Activated CD4-positive, alpha-beta T cell treated with anti-CD3 and anti-CD28 coated beads, Interleukin-2, amount 50 U/mL, for 16 hours (primary cell): ENCODE data around the gene ABCC2.
"Not testable (repeated sequence)": the region's sequence is repeated elsewhere in the genome, so short reads cannot be mapped to it uniquely, and the experiment has no call there.

Experiments
- DNase-seq: peaks from one replicate; pipeline ENCODE4 v3.0.0-alpha.2; 2020

ABCC2 gene

DNA sequence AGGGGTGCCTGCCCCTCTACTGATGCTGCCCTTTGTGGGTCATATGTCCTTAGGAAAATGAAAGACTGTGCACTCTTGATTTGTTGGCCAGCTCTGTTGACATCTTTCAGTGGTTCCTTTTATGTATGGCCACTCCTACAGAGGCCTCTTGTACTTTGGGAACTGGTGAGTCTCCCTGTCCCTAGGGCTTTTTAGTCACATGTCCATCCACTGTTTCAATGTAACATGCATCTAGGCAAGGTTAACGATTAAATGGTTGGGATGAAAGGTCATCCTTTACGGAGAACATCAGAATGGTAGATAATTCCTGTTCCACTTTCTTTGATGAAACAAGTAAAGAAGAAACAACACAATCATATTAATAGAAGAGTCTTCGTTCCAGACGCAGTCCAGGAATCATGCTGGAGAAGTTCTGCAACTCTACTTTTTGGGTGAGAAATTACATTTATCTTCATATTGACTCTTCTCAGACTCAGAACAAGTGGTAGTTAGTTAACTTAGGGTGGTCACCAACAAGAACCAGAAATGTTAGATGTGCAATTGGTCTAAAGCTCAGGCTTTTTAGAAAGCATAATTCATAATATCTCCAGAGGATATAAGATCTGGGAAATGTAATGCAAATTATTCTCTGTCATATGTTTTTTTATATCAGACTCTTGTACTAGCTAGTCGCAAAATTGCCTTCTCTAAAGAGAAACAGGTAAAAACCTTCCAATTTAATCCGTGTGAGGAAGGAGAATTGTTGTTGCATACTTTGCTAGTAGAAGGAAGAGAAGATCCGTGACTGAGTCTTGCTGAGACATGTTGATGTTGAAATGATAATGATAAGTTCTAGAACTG, at the start of gene ABCC2:
TSS of gene ABCC2 (plus strand) at position 194 of the 840 bp plus-strand sequence. CDS start at position 399, 205 bp downstream.
- DNase-seq: no peak

GRCh38 chr10:99733366-99733765, 49.1 kb upstream of the ABCC2 start:
- DNase-seq: no peak

- DNase-seq: not testable (repeated sequence)
These were observed 48.3 kb upstream of the ABCC2 start for GRCh38 chr10:99734111-99734510.

DNA sequence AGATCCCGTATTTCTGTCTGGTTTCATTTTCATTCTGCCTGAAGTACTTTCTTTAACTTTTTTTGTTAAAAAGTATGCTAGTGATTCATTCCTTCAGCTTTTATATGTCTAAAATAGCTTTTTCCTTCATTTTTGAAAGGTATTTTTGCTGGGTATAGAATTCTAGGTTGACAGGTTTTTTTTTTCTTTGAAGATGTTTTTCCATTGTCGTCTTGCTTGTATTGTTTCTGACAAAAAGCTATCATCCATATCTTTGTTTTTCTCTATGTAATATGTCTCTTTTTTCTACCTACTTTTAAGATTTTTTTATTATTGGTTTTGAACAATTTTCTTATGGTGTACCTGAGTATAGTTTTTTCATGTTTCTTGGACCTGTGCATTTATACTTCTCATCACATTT, 42.2 kb upstream of the ABCC2 start:
- no peak for DNase-seq

DNA sequence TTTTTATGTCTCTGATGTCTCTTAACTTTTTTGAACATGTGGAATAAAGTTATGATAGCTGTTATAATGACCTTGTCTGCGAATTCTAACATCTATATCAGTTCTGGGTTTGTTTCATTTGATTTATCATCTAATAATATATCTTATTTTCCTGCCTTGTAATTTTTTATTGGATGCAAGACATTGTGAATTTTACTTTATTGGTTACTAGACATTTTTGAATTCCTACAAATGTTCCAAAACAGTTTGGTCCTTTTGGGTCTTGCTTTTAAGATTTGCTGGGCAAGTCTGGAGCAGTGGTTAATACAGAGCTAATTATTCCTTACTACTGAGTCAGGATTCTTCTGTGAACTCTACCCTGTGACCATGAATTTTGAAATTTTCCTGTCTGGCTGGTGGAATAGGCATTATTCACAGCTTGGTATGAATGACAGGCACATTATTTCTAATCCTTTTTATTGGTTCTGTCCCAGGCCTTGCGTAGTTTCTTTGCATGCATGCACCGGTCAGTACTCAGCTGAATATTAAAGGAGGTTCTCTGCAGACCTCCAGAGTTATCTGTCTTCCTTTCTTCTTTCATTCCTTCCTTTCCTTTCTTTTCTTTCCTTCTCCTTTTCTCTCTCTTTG, 41.4 kb upstream of the ABCC2 start:
- DNase-seq: no peak

GRCh38 chr10:99742254-99742653, 40.2 kb upstream of the ABCC2 start:
- no peak for DNase-seq

DNA sequence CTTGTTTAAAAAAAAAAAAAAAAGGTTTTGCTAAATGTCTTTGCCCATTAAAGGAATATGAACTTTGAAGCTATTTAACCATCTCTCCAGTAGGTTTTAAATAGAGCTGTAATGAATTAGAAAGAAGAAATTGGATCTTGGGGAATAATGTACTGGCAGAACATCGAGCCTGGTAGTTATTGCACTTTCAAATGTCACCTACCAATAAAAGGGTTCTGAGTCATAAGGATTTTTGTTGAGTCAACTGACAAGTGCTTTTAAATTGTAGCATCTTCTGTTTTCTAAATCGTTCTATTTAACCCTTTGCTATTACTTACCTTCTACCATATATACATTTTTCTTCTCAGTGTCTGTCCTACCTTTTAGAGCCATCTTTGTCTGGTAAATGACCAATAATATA, 39.7 kb upstream of the ABCC2 start:
- DNase-seq: no peak

DNA sequence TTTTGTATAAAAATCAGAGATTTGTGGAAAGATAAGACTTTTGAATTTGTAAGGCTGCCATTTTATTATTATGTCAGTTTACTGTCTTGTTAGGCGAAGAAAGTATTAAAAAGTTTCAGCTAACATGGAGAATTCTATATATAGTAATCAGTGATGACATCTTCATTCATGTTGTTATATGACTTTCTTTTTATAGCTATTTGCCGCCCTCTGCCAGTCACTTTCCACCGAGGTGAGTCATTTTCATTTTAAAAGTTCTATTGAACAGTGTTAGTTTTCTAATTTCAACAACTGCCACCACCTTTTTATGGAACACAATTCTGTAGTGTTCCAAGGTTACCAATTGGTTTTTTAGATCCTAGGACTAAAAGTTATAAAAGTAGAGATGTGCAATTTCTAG, 38.6 kb upstream of the ABCC2 start:
- no peak for DNase-seq

- not testable (repeated sequence) for DNase-seq
These were observed 36.3 kb upstream of the ABCC2 start for GRCh38 chr10:99746166-99746565.

DNA sequence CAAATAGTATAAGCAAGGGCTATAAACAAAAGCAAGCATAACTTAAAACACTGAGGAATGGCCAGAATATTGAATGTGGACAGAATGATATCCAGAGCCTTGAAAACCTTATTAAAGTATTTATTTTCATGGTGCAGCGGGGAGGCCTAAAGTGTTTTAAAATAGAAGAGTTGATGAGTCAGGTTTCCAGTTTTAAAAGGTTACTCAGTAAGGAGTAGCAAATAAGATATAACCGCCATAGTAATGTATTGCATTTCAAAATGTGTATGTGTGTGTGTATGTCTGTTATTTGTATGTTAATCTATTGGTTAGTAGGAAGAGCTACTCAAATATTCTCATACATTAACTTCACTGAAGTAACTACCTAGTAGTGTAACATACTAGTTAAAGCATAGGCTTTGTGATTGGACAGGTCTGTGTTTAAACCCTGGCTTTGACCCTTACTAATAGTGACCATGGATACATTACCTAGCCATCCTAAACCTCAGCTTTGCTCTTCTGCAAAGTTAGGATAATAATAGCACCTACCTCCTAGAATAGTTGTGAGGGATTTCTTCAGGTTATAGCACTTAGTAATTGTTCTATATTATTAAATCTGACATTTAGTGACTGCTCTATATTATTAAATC, 33.5 kb upstream of the ABCC2 start:
- no peak for DNase-seq

DNA sequence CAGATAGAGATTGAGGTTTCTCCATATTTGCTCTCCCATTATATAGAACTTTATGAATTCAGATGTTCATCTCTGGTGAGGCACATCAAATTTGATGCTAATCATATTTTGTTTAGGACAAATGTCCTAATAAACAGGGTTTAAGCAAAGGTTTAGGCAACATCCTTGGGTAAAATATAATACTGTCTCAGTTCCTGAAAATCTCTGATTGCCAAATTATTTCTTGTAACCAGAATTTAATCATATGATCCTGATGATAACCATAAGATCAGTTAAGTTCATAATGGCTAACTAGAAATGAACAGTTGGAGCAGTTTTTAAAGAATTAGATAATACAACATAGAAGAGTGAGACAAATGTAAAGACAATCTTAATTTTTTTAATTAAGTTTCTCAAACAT, 31.8 kb upstream of the ABCC2 start:
- no peak for DNase-seq

DNA sequence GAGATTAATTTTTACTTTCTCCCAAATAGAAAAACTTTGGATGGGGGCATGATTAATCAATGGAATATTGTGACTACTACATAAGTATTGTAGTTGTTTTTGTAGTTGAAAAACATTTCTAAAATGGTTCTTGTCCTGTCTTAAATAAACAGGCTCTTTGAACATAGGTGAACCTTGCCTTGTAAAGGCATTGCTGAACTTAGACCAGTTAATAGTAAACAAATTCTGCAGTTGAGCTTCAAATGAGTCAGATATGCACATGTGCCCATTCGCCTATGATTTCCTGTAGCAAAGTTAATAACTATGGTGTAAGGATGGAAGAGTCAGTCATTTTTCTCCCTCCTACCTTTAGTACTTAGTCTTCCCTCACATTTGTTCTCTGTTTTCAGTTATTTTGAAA, 27.8 kb upstream of the ABCC2 start:
- DNase-seq: no peak

- no peak for DNase-seq
These were observed 26.3 kb upstream of the ABCC2 start for GRCh38 chr10:99756159-99756558.

DNA sequence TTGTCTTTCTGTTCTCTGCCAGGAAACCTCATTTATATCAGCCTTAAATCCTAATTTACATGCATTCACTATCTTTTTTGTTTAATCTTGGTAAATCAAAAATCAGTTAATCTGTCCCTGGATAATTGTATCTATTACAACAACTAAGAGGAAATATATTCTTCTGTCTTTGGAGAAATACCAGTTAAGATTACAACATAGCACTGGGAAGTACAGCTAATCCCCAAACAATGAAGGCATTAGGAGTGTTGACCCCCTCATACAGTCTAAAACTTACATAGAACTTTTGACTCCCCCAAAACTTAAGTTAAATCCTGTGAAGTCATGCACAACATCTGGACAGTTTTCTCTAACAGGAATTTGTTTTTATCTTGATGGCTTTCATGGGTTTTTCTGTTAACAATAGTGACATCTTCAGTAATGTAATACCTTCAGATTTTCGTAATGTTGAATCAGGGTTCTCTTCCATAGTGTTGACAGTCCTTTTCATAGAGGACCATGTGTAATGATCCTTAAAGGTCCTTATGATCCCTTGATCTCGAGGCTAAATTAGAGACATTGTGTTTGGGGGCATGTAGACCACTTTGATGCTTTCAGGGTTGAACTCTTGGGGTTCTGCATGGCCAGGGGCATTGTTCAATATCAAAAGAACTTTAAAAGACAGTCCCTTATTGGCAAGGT, 24.1 kb upstream of the ABCC2 start:
- no peak for DNase-seq

GRCh38 chr10:99760321-99760720, 22.1 kb upstream of the ABCC2 start:
- no peak for DNase-seq

DNA sequence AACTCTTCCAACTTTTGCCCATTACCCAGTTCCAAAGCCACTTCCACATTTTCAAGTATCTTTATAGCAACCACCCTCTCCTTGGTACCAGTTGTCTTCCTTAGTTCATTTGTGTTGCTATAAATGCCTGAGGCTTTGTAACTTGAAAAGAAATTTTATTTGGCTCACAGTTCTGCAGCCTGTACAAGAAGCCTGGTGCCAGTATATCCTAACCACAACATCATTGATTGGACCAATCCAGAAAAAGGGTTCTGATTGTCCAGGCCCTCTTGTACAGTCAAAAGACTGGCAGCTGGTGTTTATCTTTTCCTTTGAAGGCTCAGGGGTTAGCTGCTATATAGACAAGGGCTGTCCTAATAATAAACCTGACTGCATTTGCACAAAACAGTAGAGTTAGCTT, 21.1 kb upstream of the ABCC2 start:
- DNase-seq: no peak

- no peak for DNase-seq
These were observed 16.7 kb upstream of the ABCC2 start for GRCh38 chr10:99765672-99766301.

DNA sequence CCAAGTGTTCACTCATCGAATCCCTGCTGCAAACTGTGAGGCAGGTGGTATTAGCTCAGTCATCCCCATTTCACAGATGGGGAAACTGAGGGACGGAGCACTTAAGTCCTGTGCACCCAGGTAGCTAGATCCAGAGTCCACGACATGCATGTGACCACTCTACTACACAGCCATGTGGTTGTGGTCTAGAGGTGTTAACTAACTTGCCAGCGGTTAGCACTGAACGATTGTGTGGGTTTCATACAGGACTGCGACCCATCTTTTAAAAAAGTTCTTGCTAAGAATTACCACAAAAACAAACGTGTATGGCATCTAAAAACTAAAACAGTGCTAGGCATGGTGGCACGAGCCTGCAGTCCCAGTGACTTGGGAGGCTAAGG, 16.1 kb upstream of the ABCC2 start:
- peak; percentile 66 for DNase-seq

DNA sequence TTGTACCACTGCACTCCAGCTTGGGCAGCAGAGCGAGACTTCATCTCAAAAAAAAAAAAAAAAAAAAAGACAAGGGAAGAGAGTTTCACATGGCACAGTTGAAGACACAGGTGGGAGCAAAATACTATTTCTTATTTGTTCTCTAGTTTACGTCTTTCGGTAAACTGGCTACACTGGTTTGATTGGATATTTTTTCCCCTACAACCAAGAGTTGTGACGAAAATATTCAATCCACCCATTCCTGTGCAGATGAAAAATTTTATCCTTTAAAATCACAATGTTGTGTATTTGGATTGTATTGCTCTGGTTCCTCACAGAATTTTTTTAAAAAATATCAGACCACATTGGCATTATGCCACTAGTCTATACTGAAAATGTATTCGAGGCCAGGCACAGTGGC, 14.5 kb upstream of the ABCC2 start:
- DNase-seq: no peak

DNA sequence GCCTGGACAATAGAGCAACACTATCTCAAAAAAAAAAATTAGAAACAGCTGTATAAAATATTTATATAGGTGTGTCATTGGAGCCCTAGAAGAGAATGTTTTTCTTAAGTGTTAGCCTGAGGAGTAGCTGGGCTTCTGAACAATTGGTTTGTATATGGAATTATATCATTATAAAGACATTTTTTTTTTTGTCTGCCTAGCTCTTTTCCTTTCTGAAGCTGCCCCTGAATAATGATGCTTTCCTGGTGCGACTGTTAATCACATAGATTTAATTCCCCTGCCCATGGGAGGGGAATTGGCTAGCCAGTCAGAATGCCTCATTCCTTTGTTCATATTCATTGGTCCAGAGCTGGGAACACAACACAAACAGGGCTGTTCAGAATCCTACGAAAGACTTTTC, 13.9 kb upstream of the ABCC2 start:
- no peak for DNase-seq

DNA sequence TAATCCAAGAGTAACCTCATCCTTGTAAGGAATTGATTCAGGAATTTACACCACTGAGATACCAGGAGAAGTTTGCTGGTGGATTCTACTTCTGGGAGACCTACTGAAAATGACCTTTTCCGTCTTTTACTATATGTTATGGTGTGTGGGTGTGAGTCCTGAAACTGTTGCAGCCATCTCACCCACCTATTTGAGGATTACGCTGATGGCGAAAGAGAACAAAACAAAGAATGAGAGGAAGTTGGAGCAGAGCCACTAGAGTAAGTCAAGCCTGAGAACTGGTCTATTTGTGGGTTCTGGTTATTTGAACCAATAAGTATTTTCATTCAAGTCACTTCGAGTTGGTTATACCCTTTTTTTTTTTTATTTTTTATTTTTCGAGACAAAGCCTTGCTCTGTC, 12.7 kb upstream of the ABCC2 start:
- no peak for DNase-seq

DNA sequence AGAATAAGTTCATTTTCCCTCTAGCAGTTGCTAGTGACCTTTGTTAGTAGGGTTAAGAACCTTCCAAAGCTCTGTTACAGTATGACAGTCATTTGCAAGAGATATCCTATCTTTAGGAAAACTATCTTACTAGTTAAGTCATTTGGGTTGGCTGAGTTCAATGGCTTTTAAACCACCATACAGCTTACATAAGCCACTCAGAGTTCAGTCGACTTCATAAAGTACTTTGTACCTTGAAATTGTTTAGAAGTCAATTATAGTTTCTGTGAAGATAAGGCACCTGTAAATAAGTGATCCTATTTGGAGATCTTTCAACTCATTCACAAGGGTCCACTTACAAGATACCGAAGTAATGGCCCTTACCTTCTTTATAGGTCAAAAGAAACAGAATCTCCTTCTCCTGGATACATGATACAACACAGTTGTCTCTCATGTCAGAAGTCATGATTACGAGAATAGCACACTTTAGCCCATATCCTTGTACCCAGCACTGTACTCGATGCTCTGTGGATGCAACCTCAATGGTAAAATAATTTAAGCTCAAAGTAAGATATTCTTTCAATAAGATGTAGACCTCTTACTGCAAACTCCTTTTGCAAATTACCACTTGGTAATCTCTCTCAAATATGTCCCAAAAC, 11.9 kb upstream of the ABCC2 start:
- no peak for DNase-seq

- peak; percentile 21 for DNase-seq
These were observed 6.6 kb upstream of the ABCC2 start for GRCh38 chr10:99775850-99776249.
